GM18511 (cell line): ENCODE measurements around the gene FCN3.
A peak's percentile ranks its signal among the peaks of the same experiment; 100 is the strongest.
"Not testable (repeated sequence)": the region's sequence is repeated elsewhere in the genome, so short reads cannot be mapped to it uniquely, and the experiment has no call there.

Source experiments
- ATAC-seq: cut with Tn5 transposase; IDR thresholded peaks from one replicate; pipeline ENCODE4 v1.9.1; 2021; ENCODE audit warnings: mild to moderate bottlenecking, moderate library complexity; ENCODE audit not compliant: unreplicated experiment

Gene FCN3

DNA sequence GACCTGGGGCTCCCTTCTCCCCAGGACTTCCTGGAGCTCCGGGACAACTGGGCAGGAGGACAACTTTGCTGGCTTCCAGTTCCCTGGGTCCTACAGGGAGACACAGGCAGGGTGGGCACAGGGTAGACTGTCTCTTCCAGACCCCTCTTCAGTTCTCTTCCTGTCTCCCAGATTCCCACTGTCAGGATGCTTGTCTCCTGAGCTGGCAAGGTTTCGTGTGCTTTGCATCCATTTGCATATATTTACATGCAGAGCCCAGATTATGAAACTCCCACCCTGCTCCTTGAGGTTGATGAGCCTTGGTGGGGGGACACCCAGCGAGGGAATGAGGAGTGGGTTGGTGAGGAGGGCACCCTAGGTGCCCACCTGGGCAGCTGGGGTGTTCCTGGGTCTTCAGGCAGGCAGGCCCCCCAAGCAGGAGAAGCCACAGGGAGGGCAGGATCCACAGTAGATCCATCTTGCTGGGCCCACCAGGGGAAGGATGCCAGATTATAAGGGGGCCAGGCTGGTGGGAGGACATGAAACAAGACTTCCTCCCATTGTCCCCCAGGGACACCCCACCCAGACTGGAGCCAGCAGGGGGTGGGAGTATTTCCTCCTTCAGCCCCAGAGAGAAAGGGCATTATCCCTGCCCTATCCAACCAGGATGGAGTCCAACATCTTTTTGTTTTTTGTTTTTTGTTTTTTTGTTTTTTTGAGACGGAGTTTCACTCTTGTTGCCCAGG, at the start of gene FCN3:
FCN3 (minus strand) TSS at position 463 of the 725 bp plus-strand sequence; CDS start at position 457, 6 bp downstream.
- no peak for ATAC-seq

GRCh38 chr1:27423709-27424108, 49.1 kb upstream of the FCN3 start:
- ATAC-seq: no peak

- peak; percentile 75 for ATAC-seq
Observed at GRCh38 chr1:27418326-27419185, 43.9 kb upstream of the FCN3 start.

DNA sequence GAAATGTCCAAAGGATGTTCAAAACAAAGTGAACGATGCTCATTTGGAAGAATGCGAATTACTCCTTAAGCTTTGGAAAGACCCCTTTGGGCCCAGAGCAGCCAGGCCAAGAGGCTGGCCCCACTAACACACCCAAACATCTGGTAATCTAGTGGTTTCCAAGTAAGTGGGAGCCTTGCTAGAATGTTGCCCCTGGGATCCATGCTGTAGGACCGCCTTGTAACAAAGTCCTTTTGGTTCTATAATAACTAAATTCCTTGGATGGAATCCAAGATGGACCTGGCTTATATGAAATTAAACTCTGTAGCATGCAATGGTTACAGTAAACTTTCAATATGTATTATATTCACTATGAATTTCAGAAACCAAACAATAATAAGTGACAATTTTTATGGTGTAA, 43.1 kb upstream of the FCN3 start:
- ATAC-seq: no peak

- no peak for ATAC-seq
Observed at GRCh38 chr1:27416387-27417111, 41.9 kb upstream of the FCN3 start.

GRCh38 chr1:27414091-27414490, 39.5 kb upstream of the FCN3 start:
- ATAC-seq: no peak

DNA sequence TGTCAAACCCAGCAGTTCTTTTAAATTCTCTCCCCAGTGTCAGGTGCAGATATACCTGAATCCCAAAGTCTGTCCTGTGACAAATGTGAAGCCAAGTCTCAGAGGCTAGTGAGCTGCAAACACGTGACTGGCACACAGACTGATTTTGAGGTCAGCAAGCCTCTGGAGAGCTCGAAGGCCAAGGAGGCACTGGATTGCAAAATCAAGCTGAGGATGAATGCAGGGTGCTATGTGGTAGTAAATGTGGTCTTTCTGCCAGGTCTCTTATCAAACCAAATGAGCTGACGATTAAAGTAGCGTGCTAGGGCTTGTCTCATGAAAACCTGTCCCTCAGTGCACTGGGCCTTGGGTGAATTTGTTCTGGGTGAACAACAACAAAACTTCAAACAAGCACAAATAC, 38.4 kb upstream of the FCN3 start:
- no peak for ATAC-seq

GRCh38 chr1:27412502-27412901, 37.9 kb upstream of the FCN3 start:
- no peak for ATAC-seq

GRCh38 chr1:27410709-27411108, 36.1 kb upstream of the FCN3 start:
- ATAC-seq: no peak

DNA sequence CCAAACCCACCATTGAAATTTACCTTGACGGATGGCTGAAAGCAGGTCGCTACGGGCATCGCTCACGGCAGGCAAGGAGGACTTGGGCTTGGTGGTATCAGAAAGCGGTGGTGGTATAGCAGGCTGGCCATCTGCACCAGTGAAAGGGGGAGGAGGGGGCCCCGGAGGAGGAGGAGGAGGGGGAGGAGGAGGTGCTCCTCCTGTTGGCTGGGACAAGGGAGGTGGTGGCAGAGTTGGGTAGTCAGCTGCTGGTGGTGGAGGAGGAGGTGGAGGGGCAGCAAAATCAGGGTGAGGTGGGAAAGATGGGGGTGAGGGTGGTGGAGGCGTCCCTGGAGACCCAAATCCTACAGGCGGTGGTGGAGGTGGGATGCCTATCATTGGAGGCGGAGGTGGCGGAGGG, 35.0 kb upstream of the FCN3 start:
- no peak for ATAC-seq

GRCh38 chr1:27408151-27408550, 33.5 kb upstream of the FCN3 start:
- ATAC-seq: no peak

DNA sequence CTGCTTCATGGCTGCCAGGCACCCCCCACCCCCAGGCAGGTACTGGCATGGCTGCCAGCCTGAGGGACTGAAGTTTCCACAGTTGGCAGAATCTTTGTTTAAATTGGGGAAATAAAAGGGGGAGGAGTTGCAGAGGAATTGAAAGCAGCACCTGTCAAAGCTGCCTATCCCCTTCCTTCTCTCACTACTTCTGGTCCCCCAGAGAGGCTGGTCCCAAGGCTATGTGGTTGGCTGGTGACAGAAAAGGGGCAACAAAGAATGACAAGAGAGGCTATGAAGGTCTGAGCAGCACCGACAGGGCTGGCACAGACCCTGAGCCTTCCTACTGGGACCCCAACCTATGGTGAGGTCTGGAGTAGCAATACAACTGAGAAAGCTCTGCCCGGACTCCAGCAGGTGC, 32.2 kb upstream of the FCN3 start:
- ATAC-seq: not testable (repeated sequence)

- no peak for ATAC-seq
Observed at GRCh38 chr1:27406362-27406680, 31.7 kb upstream of the FCN3 start.

DNA sequence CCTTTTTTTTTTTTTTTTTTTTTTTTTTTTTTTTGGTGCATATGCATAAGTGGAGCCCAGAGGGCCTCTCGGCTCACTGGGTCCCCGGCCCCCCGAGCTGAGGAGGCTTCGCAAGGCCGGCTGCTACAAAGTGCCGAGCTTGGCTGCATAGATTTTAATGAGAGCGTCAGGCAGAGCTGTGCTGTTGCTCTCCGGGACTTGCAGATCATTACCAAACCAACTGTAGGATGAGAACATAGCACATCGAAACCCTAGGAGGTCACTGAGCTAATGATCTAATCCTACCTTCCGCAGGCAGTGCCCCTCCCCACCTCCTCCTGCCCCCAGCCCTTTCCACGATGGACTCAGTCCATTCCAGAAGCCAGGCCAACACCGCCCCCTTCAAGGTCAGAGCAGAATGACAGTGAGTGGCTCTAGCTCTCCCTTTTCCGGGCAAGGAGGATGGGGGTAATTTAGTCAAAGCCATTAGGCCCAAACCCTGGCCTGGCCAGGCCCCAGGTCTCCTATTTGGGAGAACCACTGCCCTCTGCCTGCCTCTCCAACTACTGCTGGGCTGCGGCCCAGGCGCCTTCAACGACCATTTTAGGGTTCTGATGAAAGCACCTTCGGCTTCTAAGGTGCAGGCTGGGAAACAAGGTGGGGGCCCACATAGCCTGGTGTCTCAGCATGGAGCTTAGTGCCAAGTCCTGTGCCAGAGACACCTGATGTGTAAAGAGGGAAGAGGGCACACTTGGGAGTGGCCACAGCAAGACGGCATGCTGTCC, 31.2 kb upstream of the FCN3 start:
- ATAC-seq: not testable (repeated sequence)

GRCh38 chr1:27405074-27405473, 30.4 kb upstream of the FCN3 start:
- ATAC-seq: no peak

GRCh38 chr1:27403931-27404330, 29.3 kb upstream of the FCN3 start:
- ATAC-seq: no peak

DNA sequence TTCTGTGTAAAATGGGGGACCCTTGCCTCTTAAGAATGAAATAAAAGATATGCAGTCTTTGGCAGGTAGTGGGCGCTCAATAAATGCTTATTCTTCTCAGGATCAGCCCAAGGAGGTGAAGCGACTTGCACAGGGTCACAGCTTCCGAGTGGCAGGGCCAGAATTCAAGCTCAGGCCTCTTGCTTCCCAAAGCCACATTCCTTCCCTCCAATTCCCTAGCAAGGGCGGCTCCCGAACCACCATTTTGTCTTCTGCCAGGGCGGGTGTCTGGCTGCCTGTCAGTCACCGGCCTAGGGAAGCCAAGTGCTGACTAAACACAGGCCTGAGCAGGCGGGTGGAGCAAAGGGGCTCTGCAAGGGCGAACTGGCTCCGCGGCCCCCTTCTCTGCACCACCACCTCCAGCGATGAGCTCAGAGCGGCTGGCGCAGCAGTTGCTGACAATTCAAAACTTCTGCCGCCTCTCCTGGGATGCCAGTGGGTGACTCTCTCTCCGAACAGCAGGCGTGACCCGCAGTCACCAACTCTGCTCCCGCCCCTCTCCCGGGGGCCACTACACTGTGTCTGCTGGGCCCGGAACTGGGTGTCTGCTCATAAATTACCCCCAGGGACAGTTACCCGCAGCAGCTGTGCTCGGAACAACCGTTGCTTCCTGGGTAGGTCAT, 28.6 kb upstream of the FCN3 start:
- ATAC-seq: no peak

DNA sequence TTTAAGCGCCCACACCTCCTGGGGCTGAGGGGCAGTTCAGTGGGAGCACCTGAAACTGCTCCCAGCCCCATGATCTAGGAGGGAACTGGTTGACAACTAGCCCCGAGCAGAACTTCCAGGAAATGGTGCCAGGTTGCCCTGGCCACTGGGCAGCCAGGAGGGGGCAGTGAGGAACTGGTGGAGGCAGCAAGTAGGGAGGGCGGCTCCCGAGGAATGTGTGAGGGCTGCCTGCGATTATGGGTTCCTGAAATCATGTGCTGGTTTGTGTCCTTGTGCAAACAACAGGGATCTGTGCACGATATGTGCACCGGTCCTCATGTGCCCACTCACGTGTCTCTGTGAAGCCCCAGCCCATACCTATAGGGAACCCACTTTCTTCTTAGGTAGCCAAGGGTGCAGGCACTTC, 27.7 kb upstream of the FCN3 start:
- no peak for ATAC-seq

DNA sequence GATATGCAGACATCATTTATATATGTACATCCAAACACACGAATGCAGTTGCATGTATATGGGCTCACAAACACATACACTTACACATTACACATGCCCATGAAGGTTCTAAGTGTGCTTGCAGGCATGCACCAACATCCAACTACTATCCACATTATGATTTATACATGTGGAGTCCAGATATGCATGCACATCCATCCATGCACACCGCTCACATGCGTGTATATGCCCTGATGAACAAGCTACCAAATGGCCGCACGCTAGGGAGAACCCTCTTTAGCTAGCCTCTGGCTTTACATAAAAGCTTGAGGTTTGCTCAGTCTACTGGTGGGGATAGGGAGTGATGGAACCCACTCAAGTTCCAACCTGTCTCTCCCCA, 26.3 kb upstream of the FCN3 start:
- ATAC-seq: no peak
